IPS-18c (cell line): ENCODE measurements around the gene DLGAP1.
"Not testable (repeated sequence)": the region's sequence is repeated elsewhere in the genome, so short reads cannot be mapped to it uniquely, and the experiment has no call there.

Experiments used
- H3K4me3 ChIP-seq: 2 replicates; pipeline ENCODE4 v1.7.0; 2013; ENCODE audit warnings: low read depth, mild to moderate bottlenecking, low read length, moderate library complexity; ENCODE audit not compliant: insufficient read depth
- H3K9me3 ChIP-seq: one replicate; pipeline ENCODE4 v1.6.1; 2013; ENCODE audit warnings: mild to moderate bottlenecking, low read length, moderate library complexity; ENCODE audit not compliant: control insufficient read depth, insufficient read depth

The DLGAP1 gene

GRCh38 chr18:3664563-3665178 is 790.4 kb downstream of the DLGAP1 start:
- Histone ChIP-seq H3K9me3 (peaks cover 2% of the 10 kb centered on the region), H3K4me3 (no peak overlapping the region)

DNA sequence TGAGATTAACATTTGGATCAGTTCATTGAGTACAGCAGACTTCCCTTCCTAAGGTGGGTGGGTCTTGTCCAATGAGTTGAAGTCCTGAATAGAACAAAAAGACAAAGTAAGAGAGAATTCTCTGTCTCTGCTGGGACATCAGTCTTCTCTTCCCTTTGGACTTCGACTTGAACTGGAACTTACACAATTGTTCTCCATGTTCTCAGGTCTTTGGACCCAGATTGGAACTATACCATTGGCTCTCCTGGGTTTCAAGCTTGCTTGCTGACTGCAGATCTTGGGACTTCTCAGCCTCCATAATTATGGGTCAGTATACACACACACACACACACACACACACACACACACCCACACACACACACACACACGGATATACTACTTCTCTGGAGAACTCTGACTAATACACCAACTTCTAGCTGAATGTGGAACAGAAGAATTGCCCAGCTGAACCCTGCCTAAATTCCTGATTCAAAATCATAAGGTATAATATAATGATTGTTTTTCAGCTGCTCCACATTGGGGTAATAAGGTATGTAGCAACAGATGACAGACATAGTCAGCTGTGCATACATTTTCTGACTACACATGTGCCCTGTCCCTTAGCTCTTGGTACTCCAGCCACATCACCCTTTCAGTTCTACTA is 791.1 kb downstream of the DLGAP1 start:
- peaks cover 2% of the 10 kb centered on the region for H3K9me3 ChIP-seq
- H3K4me3 ChIP-seq = no peak overlapping the region

GRCh38 chr18:3661989-3662388 is 793.1 kb downstream of the DLGAP1 start:
- H3K4me3 ChIP-seq = no peak overlapping the region
- H3K9me3 ChIP-seq = peaks cover 2% of the 10 kb centered on the region

DNA sequence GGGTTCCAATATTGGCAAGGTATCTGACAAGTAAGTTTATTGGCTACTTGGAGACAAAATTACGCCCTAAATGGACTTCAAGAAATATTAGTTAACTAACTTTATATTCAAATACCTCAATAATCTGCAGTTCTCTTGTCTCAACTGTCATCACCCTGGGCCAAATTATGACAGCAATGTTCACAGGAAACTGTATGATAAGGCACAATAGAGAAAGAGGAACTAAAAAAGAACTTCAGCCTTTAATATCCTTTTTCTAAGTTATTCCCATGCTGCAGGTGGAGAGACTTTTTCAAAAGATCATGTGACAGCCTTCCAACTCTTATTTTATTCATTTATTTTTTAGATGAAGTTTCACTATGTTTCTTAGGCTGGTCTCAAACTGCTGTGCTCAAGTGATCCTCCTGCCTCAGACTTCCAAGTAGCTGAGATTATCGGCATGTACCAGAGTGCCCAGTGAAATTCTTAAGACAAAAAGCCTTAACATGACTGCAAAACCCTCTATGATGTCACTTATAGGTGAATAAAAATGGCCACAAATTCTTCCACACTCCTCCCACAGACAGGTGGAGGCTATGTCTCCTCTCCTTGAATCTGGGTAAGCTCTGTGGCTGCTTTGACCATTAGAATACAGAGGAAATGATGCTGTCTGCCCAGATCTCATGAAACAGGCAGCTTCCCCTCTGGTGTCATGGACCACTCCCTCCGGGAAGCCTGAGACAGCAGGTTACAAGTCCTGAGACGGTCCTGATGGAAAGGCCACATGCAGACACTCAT is 794.2 kb downstream of the DLGAP1 start:
- Histone ChIP-seq H3K4me3 (no peak overlapping the region), H3K9me3 (peaks cover 2% of the 10 kb centered on the region)

- H3K9me3 ChIP-seq = peaks cover 2% of the 10 kb centered on the region
- no peak overlapping the region for H3K4me3 ChIP-seq
Observed at GRCh38 chr18:3658529-3658928, 796.6 kb downstream of the DLGAP1 start.

- Histone ChIP-seq H3K9me3 (no peaks in the 10 kb centered on the region), H3K4me3 (no peak overlapping the region)
Observed at GRCh38 chr18:3655254-3656050, 799.7 kb downstream of the DLGAP1 start.

GRCh38 chr18:3654442-3655253 is 800.5 kb downstream of the DLGAP1 start:
- Histone ChIP-seq H3K9me3 (no peaks in the 10 kb centered on the region), H3K4me3 (no peak overlapping the region)

- H3K9me3 ChIP-seq = no peaks in the 10 kb centered on the region
- H3K4me3 ChIP-seq = no peak overlapping the region
Observed at GRCh38 chr18:3653851-3654441, 801.2 kb downstream of the DLGAP1 start.

DNA sequence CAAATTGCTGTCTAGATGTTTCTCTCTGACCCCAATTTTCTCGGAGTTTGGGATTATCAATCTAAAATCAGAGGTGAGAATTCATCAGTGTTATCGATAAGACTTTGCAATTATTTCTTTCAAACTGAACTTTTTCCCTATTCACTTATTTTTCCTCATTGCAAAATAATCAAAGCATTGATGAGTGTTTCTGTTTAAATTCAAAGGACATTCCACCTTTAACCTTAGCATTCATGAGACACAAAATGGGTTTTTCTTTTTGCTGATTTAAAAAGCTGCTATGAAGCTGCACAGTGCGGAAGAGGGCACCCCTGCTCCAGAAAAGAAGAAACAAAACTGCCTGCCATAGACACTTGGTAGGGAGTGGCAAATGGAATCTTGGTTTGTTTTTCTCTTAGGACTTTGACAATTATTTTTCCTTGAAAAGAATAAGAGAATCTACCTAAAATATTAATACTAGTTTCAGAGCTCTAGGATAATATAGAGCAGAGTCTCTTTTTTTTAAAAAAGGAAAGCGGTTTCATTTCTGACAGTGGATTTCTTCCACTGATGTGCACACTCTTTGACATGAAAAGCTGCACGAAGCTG is 801.8 kb downstream of the DLGAP1 start:
- Histone ChIP-seq H3K9me3 (no peaks in the 10 kb centered on the region), H3K4me3 (no peak overlapping the region)

- no peak overlapping the region for H3K4me3 ChIP-seq
- H3K9me3 ChIP-seq = no peaks in the 10 kb centered on the region
Observed at GRCh38 chr18:3652380-3653262, 802.5 kb downstream of the DLGAP1 start.

DNA sequence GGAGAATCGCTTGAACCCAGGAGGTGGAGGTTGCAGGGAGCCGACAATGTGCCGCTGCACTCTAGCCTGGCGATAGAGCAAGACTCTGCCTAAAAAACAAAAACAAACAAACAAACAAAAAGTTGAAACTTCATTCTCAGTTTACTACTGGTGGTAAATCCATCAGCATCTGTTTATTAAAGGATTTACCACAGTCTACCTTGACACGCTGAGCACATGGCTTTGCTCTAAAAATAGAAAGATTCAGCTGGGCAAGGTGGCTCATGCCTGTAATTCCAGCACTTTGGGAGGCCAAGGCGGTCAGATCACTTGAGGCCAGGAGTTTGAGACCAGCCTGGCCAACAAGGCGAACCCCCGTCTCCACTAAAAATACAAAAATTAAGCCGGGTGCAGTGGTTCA is 803.8 kb downstream of the DLGAP1 start:
- Histone ChIP-seq H3K4me3 (no peak overlapping the region), H3K9me3 (no peaks in the 10 kb centered on the region)

GRCh38 chr18:3650521-3651042 is 804.5 kb downstream of the DLGAP1 start:
- H3K4me3 ChIP-seq, H3K9me3 ChIP-seq: not testable (repeated sequence)

- Histone ChIP-seq H3K4me3 (no peak overlapping the region), H3K9me3 (no peaks in the 10 kb centered on the region)
Observed at GRCh38 chr18:3649633-3650426, 805.3 kb downstream of the DLGAP1 start.

- no peak overlapping the region for H3K4me3 ChIP-seq
- no peaks in the 10 kb centered on the region for H3K9me3 ChIP-seq
Observed at GRCh38 chr18:3649135-3649632, 805.9 kb downstream of the DLGAP1 start.
